IMR-90 (cell line): ENCODE measurements around the gene GNB1L. TPM values are rescaled to one million over a fixed set of nuclear protein-coding genes. Genes with fewer than 3 reads are reported as not detected.

Experiments used
- ATAC-seq: fragments of 200-7000 bp; cut with Tn5 transposase; 2 replicates; pipeline ENCODE4 v1.9.1; 2020; ENCODE audit warnings: low read depth, mild to moderate bottlenecking, moderate library complexity
- BruUV-seq: library from RNA; stranded (reverse); fragments of 400-500 nt; replicated peaks from 2 replicates; lab custom pipeline; 2021; lab: Mats Ljungman, UMichigan
- CTCF ChIA-PET: fragments of 300-600 bp; formaldehyde crosslinking; extraction: SDS; loops from one replicate; lab custom pipeline; 2021; ENCODE audit warnings: antibody characterized with exemption; lab: Yijun Ruan, JAX
- POLR2A ChIA-PET: fragments of 300-600 bp; sonication (Branson Sonifier 250); formaldehyde crosslinking; loops from one replicate; lab custom pipeline; 2022; ENCODE audit warnings: antibody characterized with exemption; ENCODE audit not compliant: unreplicated experiment; lab: Charles Lee
- DNase-seq: peaks from one replicate; pipeline ENCODE4 v3.0.0; 2013
- H2AFZ ChIP-seq: replicated peaks from 2 replicates; pipeline ENCODE3; 2013; ENCODE audit warnings: low read length, mild to moderate bottlenecking; ENCODE audit not compliant: poor library complexity
- H2AK5ac ChIP-seq: 2 replicates; pipeline ENCODE4 v1.6.1; 2013; ENCODE audit warnings: low read depth, low read length, inconsistent platforms
- H2AK9ac ChIP-seq: replicated peaks from 2 replicates; pipeline ENCODE3; 2013; ENCODE audit warnings: mild to moderate bottlenecking, low read depth, low read length, moderate library complexity; ENCODE audit not compliant: poor library complexity
- H2BK120ac ChIP-seq: 2 replicates; pipeline ENCODE4 v1.6.1; 2013; ENCODE audit warnings: low read depth, low read length, inconsistent platforms
- H2BK15ac ChIP-seq: 3 replicates; pipeline ENCODE4 v1.6.1; 2013; ENCODE audit warnings: low read depth, low read length, inconsistent platforms
- H2BK20ac ChIP-seq: 2 replicates; pipeline ENCODE4 v1.6.1; 2013; ENCODE audit warnings: low read depth, mild to moderate bottlenecking, inconsistent platforms, low read length, moderate library complexity
- H2BK5ac ChIP-seq: 2 replicates; pipeline ENCODE4 v1.6.1; 2013; ENCODE audit warnings: mild to moderate bottlenecking, low read depth, low read length, inconsistent platforms; ENCODE audit not compliant: poor library complexity, severe bottlenecking
- H3K14ac ChIP-seq: replicated peaks from 2 replicates; pipeline ENCODE4 v1.6.1; 2013; ENCODE audit warnings: low read depth, low read length, inconsistent platforms
- H3K18ac ChIP-seq: 2 replicates; pipeline ENCODE4 v1.6.1; 2013; ENCODE audit warnings: low read depth, low read length, control low read depth
- H3K23ac ChIP-seq: 2 replicates; pipeline ENCODE4 v1.6.1; 2013; ENCODE audit warnings: low read depth, low read length, inconsistent platforms
- H3K27ac ChIP-seq: 2 replicates; pipeline ENCODE4 v1.5.1; 2013; ENCODE audit warnings: mild to moderate bottlenecking, control low read depth, low read length; ENCODE audit not compliant: insufficient read depth
- H3K27me3 ChIP-seq: 2 replicates; pipeline ENCODE4 v1.6.1; 2013; ENCODE audit warnings: low read length; ENCODE audit not compliant: control insufficient read depth, insufficient read depth
- H3K36me3 ChIP-seq: 2 replicates; pipeline ENCODE4 v1.6.1; 2013; ENCODE audit warnings: low read length, mixed read lengths; ENCODE audit not compliant: control insufficient read depth, insufficient read depth
- H3K4ac ChIP-seq: 2 replicates; pipeline ENCODE4 v1.6.1; 2013; ENCODE audit warnings: low read depth, low read length, inconsistent platforms
- H3K4me1 ChIP-seq: 2 replicates; pipeline ENCODE4 v1.6.1; 2013; ENCODE audit warnings: low read length, mixed read lengths; ENCODE audit not compliant: control insufficient read depth, insufficient read depth
- H3K4me2 ChIP-seq: 2 replicates; pipeline ENCODE4 v1.6.1; 2013; ENCODE audit warnings: low read depth, mild to moderate bottlenecking, control low read depth, low read length, moderate library complexity
- H3K4me3 ChIP-seq: 2 replicates; pipeline ENCODE4 v1.5.1; 2013; ENCODE audit warnings: low read depth, mild to moderate bottlenecking, control low read depth, low read length, moderate library complexity; ENCODE audit not compliant: insufficient read depth
- H3K56ac ChIP-seq: 2 replicates; pipeline ENCODE4 v1.6.1; 2013; ENCODE audit warnings: low read length, inconsistent platforms; ENCODE audit not compliant: insufficient read depth; ENCODE audit errors: extremely low read depth
- H3K79me1 ChIP-seq, 2 experiments: 2 replicates each; pipeline ENCODE4 v1.6.1; 2013; ENCODE audit warnings: low read length in 2 of 2, inconsistent platforms in 1 of 2, low read depth in 1 of 2
- H3K9ac ChIP-seq: 2 replicates; pipeline ENCODE4 v1.6.1; 2013; ENCODE audit warnings: low read depth, low read length, control low read depth
- H3K9me1 ChIP-seq: 2 replicates; pipeline ENCODE4 v1.6.1; 2013; ENCODE audit warnings: low read length, inconsistent platforms; ENCODE audit not compliant: insufficient read depth
- H3K9me3 ChIP-seq: 2 replicates; pipeline ENCODE4 v1.6.1; 2013; ENCODE audit warnings: low read length; ENCODE audit not compliant: control insufficient read depth, insufficient read depth
- H4K20me1 ChIP-seq: 2 replicates; pipeline ENCODE4 v1.6.1; 2013; ENCODE audit warnings: low read length, inconsistent platforms; ENCODE audit not compliant: insufficient read depth
- H4K5ac ChIP-seq: 2 replicates; pipeline ENCODE4 v1.6.1; 2013; ENCODE audit warnings: mild to moderate bottlenecking, low read depth, low read length, control low read depth
- H4K8ac ChIP-seq, 2 experiments: 2 replicates each; pipeline ENCODE4 v1.6.1; 2013; ENCODE audit warnings: low read depth in 2 of 2, low read length in 2 of 2, control low read depth in 1 of 2, inconsistent platforms in 1 of 2
- H4K91ac ChIP-seq: 2 replicates; pipeline ENCODE4 v1.6.1; 2013; ENCODE audit warnings: low read depth, low read length, inconsistent platforms; ENCODE audit not compliant: insufficient read depth
- BHLHE40 ChIP-seq: fragments of 150-350 bp; IDR thresholded peaks from 2 replicates; pipeline ENCODE4 v1.6.1; 2016; ENCODE audit warnings: mild to moderate bottlenecking, low read depth, low read length
- CHD1 ChIP-seq: IDR thresholded peaks from 2 replicates; pipeline ENCODE4 v1.6.1; 2012; ENCODE audit warnings: low read depth, low read length, improper control_type of control experiment
- FOS ChIP-seq: fragments of 150-350 bp; IDR thresholded peaks from 2 replicates; pipeline ENCODE4 v1.6.1; 2016; ENCODE audit warnings: low read depth, low read length
- MAFK ChIP-seq: IDR thresholded peaks from 2 replicates; pipeline ENCODE4 v1.6.1; 2012; ENCODE audit warnings: low read depth, low read length, improper control_type of control experiment
- MAZ ChIP-seq: IDR thresholded peaks from 2 replicates; pipeline ENCODE4 v1.6.1; 2012; ENCODE audit warnings: low read depth, mild to moderate bottlenecking, low read length, improper control_type of control experiment, moderate library complexity, borderline replicate concordance
- MXI1 ChIP-seq: IDR thresholded peaks from 2 replicates; pipeline ENCODE4 v1.6.1; 2012; ENCODE audit warnings: low read depth, mild to moderate bottlenecking, low read length, moderate library complexity, borderline replicate concordance
- NFE2L2 ChIP-seq: fragments of 150-350 bp; IDR thresholded peaks from 2 replicates; pipeline ENCODE4 v1.6.1; 2016; ENCODE audit warnings: low read depth, mild to moderate bottlenecking, low read length
- POLR2A ChIP-seq: IDR thresholded peaks from 2 replicates; pipeline ENCODE4 v1.6.1; 2012; ENCODE audit warnings: mild to moderate bottlenecking, low read depth, low read length
- RCOR1 ChIP-seq: IDR thresholded peaks from 2 replicates; pipeline ENCODE4 v1.6.1; 2012; ENCODE audit warnings: mild to moderate bottlenecking, low read length, improper control_type of control experiment; ENCODE audit not compliant: insufficient replicate concordance
- RFX5 ChIP-seq: IDR thresholded peaks from 2 replicates; pipeline ENCODE4 v1.8.0; 2012; ENCODE audit warnings: low read depth, mild to moderate bottlenecking, low read length, moderate library complexity
- SMC3 ChIP-seq: fragments of 150-350 bp; IDR thresholded peaks from 2 replicates; pipeline ENCODE4 v1.6.1; 2016; ENCODE audit warnings: low read depth, mild to moderate bottlenecking, antibody characterized with exemption, low read length, moderate library complexity
- USF2 ChIP-seq: fragments of 150-350 bp; IDR thresholded peaks from 2 replicates; pipeline ENCODE4 v1.6.1; 2017; ENCODE audit warnings: mild to moderate bottlenecking, antibody characterized with exemption, low read length, low read depth
- WGBS, 2 experiments: methylation state at CpG; one replicate each; pipeline versions ENCODE4 v1.1.5 to v1.1.7; 2013; ENCODE audit warnings: missing lambda C conversion rate in 2 of 2; ENCODE audit not compliant: insufficient read length in 1 of 2; ENCODE audit errors: extremely low coverage in 2 of 2; 5-methylcytosine and 5-hydroxymethylcytosine counted together
- dilution Hi-C: fragments of 300-500 bp; cut with HindIII; formaldehyde crosslinking; loops from one replicate; pipeline ENCODE4 v1.14.3; 2018; ENCODE audit warnings: low sequenced_read_pairs; ENCODE audit not compliant: unreplicated experiment
- in situ Hi-C: fragments of 300-500 bp; cut with MboI; formaldehyde crosslinking; loops from 3 replicates; pipeline ENCODE4 v1.14.3; 2019; ENCODE audit warnings: low sequenced_read_pairs, inconsistent platforms, mixed read lengths
- intact Hi-C: fragments of 100-400 bp; cut with micrococcal nuclease; formaldehyde crosslinking; loops from 2 replicates; pipeline ENCODE4 v1.10.0; 2022
- polyA plus RNA-seq, 3 experiments: library from polyadenylated mRNA; depleted of rRNA; stranded (reverse); fragments of >200 nt; gene quantifications; 2 replicates each; pipeline ENCODE4 v1.2.3, GENCODE V29; 2012; ENCODE audit warnings: low replicate concordance in 1 of 3
- total RNA-seq: library from RNA; depleted of rRNA; stranded (reverse); fragments of >200 nt; gene quantifications from 2 replicates; pipeline ENCODE4 v1.2.3, GENCODE V29; 2012
- TF ChIP-seq, protein P1 (sequence below): conservative IDR thresholded peaks from 2 replicates; pipeline ENCODE4 v1.5.1; 2012; ENCODE audit warnings: mild to moderate bottlenecking, low read depth, low read length, improper control_type of control experiment

GNB1L gene
- total and polyA plus RNA-seq, 2 of the 4 experiments (the other 2 are of a cell fraction) = 2.5 to 4.4 TPM

DNA sequence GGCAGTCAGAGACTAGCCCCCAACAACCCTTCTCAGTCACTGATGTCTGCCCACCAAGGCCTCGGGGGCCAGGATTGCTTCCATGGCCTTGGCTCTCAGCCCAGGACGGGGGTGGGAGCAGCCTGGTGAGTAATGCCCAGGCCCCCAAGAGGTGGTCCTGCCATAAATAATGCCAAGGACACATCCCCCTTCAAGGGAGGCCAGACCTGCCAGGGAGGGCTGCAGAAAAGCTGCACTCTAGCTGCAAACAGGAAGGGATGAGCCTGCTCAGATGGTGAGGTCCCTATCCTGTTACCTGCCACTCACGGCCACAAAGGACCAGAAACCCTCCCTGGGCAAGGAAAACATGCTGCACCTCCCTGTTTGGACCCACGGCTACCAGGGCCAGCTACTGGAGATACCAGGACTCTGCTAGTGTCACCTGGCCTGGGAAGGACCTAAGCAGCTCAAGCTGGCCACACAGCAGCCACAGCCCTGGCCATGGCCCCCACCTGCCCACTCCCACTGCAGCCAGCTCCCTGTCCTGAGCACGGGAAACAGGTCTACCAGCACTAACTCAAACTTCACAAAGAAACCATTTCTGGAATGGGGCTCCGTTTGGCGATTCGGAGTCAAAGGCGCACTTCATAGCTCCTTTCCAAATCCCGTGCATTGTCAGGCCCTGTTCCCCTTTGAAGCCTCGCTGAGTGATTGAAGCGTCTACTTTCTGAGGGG is 12.1 kb downstream of the GNB1L start (continued):
- no peak for TF ChIP-seq BHLHE40

- BruUV-seq = no TSS peak
- ATAC-seq = no peak
- TF ChIP-seq USF2 = no peak
- TF ChIP-seq, protein P1, sequence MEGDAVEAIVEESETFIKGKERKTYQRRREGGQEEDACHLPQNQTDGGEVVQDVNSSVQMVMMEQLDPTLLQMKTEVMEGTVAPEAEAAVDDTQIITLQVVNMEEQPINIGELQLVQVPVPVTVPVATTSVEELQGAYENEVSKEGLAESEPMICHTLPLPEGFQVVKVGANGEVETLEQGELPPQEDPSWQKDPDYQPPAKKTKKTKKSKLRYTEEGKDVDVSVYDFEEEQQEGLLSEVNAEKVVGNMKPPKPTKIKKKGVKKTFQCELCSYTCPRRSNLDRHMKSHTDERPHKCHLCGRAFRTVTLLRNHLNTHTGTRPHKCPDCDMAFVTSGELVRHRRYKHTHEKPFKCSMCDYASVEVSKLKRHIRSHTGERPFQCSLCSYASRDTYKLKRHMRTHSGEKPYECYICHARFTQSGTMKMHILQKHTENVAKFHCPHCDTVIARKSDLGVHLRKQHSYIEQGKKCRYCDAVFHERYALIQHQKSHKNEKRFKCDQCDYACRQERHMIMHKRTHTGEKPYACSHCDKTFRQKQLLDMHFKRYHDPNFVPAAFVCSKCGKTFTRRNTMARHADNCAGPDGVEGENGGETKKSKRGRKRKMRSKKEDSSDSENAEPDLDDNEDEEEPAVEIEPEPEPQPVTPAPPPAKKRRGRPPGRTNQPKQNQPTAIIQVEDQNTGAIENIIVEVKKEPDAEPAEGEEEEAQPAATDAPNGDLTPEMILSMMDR = no peak
- no peak for TF ChIP-seq MAZ
- TF ChIP-seq CHD1 = no peak
- TF ChIP-seq NFE2L2 = no peak
- no peak for TF ChIP-seq POLR2A
- TF ChIP-seq MXI1 = no peak
- TF ChIP-seq BHLHE40 = no peak
- TF ChIP-seq FOS = no peak
- TF ChIP-seq SMC3 = no peak
- no peak for TF ChIP-seq RFX5
- TF ChIP-seq MAFK = no peak
- TF ChIP-seq RCOR1 = no peak
Observed at GRCh38 chr22:19841641-19842392, 12.9 kb downstream of the GNB1L start.

More at GRCh38 chr22:19841641-19842392, 12.9 kb downstream of the GNB1L start:
- H2BK15ac ChIP-seq = no peak overlapping the region
- H3K23ac ChIP-seq = no peak overlapping the region
- no peak overlapping the region for H3K4ac ChIP-seq
- H2BK20ac ChIP-seq = no peak overlapping the region
- peaks cover 7% of the 10 kb centered on the region for H3K9me1 ChIP-seq
- H3K4me3 ChIP-seq = no peak overlapping the region
- peaks cover 21% of the 10 kb centered on the region for H4K20me1 ChIP-seq
- CTCF ChIA-PET = interaction anchor here (1.4 kb wide), 1 partner anchor 64 kb away, joined by 3 read pairs; no protein-coding TSS in a partner anchor
- no peak overlapping the region for H4K5ac ChIP-seq
- no peak overlapping the region for H3K9ac ChIP-seq
- no peak overlapping the region for H3K27ac ChIP-seq
- H2AFZ ChIP-seq = no peak overlapping the region
- no peak for DNase-seq
- no peaks in the 10 kb centered on the region for H3K9me3 ChIP-seq
- no peak overlapping the region; the same call in 1 of the 2 replicates for H4K91ac ChIP-seq
- dilution Hi-C loops = no loop called here
- H4K8ac ChIP-seq = no peak overlapping the region
- POLR2A ChIA-PET = no interaction called here
- peaks cover 8% of the 10 kb centered on the region for H3K4me1 ChIP-seq
- 93 to 100% methylated on average over 1 to 3 of the region's 8 CpGs for whole genome bisulfite sequencing, 2 experiments
- H2AK5ac ChIP-seq = no peak overlapping the region; the same call in 1 of the 2 replicates
- no peak overlapping the region for H2BK5ac ChIP-seq
- H3K36me3 ChIP-seq = peaks cover 2% of the 10 kb centered on the region
- H3K18ac ChIP-seq = no peak overlapping the region
- H3K14ac ChIP-seq = no peak overlapping the region
- in situ Hi-C loops = no loop called here
- peaks cover 11 to 56% of the 10 kb centered on the region in 2 experiments for H3K79me1 ChIP-seq
- no peak overlapping the region for H3K56ac ChIP-seq
- H3K4me2 ChIP-seq = no peak overlapping the region
- no peaks in the 10 kb centered on the region for H3K27me3 ChIP-seq
- intact Hi-C loops = no loop called here
- H2AK9ac ChIP-seq = no peak overlapping the region
- no peak overlapping the region for H2BK120ac ChIP-seq
